HG03442 (cell line): ENCODE data around the gene DUSP5.
"Not testable (repeated sequence)": the region's sequence is repeated elsewhere in the genome, so short reads cannot be mapped to it uniquely, and the experiment has no call there.

Experiments
- ATAC-seq: cut with Tn5 transposase; IDR thresholded peaks from one replicate; pipeline ENCODE4 v1.9.1; 2021; ENCODE audit warnings: mild to moderate bottlenecking, moderate library complexity; ENCODE audit not compliant: unreplicated experiment

The DUSP5 gene, protein sequence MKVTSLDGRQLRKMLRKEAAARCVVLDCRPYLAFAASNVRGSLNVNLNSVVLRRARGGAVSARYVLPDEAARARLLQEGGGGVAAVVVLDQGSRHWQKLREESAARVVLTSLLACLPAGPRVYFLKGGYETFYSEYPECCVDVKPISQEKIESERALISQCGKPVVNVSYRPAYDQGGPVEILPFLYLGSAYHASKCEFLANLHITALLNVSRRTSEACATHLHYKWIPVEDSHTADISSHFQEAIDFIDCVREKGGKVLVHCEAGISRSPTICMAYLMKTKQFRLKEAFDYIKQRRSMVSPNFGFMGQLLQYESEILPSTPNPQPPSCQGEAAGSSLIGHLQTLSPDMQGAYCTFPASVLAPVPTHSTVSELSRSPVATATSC

DNA sequence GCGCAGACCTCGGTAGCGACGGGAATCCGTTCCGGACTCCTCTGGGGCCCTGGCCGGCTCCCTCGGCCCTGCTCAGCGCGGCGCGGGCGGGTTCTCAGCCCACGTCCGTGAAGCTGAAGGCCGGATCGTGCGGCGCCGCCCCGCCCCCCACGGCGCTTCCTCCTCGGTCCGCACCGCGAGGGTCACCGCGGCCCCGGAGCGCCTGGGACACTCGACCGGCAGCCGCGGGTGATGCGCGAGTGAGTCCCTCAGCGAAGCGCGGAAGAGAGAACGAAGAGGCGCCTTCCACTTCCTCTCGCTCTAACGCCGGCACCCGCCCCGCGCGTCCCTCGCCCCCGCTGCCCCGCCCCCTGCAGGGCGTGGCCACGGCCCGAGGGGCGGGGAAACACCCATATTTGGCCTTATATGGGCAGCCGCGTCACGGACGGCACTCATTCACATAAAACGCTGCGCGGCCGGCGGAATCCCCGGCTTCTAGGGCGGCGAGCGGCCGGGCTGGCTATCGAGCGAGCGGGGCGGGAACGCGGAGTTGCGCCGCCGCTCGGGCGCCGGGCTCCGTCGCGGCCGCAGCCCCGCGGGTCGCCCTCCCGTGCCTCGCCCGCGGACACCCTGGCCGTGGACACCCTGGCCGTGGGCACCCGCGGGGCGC, at the start of gene DUSP5:
Gene DUSP5, plus strand, starts transcription at position 470 of the 649 bp plus-strand sequence. CDS start 215 bp downstream, outside the sequence.
- peak; percentile 68 for ATAC-seq

DNA sequence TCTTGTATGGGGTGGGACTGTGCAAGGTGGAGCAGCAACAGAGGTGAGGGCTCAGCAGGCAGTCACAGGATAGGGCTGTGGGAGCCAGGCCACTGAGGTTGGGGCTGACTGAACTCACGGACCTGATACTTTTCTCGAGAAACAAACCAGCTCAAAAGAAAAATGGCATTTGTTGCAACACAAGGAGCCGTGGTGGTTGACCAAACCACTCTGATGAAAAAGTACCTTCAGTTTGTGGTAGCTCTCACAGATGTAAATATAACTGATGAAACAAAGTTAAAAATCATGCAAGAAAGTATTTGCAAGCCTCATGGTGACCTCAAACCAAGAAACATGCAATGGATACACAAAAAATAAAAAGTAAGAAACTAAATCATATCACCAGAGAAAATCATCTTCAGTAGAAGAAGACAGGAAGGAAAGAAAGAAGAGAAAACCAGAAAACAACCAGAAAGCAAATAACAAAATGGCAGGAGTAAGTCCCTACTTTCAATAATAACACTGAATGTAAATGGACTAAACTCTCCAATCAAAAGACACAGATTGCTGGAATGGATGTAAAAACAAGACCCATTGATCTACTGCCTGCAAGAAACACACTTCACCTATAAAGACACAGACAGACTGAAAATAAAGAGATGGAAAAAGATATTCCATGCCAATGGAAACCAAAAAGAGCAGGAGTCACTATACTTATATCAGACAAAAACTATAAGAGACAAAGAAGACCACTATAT, 48.9 kb upstream of the DUSP5 start:
- no peak for ATAC-seq

DNA sequence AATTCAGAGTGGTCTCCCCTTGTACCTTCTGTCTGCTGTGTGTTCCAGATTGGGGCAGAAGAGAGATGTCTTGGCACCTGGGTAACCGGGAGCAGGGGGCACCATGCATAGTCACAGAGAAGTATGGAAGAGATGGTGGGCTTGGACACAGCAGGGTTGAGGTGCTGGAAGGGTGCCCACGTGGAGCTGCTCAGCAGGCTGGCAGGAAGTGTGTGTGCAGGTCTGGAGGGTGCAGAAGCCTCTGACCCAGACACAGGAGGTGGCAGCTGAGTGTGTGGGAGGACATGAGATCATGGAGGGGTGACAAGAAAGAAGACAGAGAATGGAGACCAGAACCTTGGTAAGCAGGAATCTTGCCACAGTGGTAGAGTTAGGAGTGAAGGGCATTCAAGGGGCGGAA, 42.3 kb upstream of the DUSP5 start:
- ATAC-seq = peak; percentile 44

DNA sequence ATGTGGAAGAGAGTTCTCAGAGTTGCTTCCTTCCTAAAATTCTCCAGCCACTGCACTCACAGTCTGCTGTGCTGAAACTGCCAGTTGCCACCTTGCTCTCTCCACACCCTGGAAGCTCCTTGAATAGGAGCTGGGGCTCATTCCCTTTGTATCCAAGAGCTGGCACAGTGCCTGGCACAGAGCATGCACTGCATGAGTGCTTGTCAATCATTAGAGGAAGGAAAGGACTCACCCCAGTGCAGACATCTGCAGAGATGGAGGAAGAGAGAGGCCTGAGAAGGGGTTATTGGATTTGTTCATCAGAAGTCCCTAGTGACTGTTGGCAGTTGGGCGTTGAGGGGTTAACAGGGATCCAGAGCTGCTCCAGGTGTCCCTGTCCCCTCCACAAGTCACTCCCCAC, 41.7 kb upstream of the DUSP5 start:
- ATAC-seq = no peak

DNA sequence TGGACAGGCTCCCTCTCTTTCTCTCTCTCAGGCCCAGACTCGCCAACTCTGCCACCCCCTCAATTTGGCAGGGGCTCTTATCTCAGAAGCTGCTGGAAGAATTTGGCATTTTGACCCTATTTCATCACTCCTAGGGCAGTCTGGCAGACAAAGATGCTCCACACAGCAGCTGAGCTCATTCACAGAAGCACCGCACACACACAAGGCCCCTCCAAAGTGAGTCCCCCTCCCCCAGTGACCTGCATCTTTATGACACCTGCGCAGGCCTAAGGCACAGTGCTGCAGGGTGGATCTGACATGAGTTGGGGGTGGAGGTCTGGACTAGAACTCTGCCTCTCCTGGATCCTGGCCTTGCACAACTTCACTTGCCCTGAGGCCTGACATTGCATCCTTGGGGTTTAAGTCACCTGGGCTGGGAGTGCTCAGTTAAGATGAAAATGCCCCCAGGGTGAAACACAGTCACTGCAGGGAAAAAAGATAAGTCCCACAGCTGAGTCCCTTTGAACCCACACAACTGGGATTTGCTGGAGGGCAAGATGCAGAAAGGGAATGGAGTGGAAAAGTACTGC, 41.1 kb upstream of the DUSP5 start:
- no peak for ATAC-seq

DNA sequence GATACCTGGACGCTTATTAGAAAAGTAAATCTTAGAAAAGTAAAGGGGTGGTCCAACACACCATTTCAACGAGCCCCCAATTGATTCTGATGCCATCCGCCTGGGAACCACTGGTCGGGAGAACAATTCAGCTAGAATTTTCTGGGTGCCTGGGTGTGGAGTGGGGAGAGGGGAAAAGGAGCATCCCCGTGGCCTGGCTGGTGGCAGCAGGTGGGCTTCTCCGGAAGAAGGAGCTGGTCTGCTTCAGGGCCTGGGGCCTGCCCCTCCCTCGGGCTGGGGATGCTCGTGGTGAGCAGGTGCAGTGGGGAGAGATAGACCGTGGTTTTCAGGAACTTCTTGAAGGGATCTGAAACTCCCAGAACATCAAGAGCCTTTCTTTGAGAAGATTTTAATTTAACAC, 39.9 kb upstream of the DUSP5 start:
- ATAC-seq = no peak

DNA sequence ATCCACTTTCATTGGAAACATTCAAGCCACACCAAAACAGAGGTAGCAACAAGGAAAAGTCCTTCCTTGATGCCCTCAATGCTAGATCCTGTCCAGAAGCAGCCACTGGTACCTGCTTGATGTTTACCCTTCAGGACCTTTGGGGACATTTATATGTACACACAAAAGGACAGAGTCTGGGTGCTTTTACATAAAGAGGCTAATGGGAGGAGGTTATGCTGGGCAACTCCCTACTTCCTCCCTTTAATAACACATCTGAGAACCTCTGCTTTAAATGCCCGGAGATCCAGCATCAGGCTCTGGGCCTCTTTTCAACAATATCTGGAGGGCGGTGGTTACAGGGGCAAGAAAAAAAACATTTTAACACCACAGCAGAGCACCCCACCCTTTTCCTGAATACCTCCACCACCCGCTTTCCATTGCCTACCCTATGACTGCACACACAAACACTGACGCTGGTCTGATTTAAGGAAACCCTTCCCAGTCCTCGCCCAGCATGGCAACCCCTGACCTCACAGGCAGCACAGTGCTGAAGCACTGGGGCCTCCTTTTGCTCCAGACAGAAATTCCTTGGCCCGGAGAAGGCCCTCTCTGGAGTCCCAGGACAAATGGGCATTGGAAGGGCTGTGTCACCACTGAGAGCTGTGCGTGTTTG, 39.3 kb upstream of the DUSP5 start:
- ATAC-seq = no peak

DNA sequence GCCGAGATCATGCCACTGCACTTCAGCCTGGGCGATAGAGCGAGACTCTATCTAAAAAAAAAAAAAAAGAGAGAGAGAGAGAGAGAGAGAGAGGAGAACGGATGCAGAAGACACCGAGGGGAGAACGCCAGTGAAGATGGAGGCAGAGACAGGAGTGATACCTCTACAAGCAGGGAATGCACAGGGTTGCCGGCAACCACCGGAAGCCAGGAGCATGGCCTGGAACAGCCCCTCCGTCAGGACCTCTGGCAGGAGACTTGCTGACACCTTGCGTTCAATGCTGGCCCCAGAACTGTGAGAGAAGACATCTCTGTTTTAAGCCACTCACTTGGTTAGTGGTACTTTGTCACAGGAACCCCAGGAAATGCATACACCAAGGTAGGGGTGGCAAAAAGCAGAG, 38.1 kb upstream of the DUSP5 start:
- ATAC-seq = no peak

DNA sequence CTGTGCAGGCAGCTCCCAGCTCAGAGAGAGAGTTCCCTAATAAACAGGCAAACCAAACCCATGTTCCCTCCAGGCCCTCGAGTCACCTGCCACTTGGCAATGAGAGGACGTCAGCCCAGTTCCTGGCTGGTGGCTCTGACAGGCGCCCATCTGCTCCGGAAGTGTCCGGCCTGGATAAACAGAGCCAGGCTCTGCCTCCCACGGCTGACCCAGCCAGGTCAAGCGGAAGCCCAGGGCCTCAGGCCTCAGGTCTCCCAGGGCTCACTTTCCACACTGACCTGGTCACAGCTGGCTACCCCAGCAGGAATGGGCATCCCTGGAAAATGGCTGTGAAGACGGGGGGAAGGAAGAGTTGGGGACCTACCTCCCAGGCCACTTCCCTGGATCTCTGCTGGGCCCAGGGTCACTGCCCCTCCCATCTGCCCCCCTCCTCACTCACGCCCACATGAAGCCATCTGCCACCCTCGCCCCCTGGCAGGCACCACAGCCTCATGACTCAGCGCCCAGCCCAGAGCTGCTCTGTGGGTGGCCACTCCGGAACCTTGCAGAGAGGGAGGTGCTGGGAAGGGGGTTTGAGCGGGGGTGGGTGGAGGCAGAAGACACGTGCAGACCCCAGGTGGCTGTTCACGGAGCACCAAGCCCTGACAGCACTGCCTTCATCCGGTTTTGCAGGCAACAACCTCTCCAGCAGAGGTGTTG, 37.4 kb upstream of the DUSP5 start:
- ATAC-seq = no peak

DNA sequence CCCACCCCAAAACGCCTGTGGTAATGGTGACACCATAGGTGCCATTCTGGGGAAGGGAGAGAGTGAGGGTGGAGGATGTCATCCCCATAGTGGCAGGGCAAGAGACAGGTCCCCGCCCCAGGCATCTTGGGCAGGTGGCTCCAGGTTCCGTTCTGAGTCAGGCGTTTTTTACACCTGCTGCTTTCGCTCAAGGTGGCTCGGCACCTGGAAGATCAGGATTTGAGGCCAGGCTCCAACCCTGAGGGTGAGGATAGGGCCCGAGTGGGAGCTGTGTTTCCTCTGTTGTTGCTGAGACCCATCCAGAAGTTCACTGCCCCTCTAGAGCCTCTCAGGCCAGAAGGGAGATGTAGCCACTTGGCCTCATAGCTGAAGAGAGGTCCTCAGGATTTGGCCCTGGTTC, 36.6 kb upstream of the DUSP5 start:
- ATAC-seq = no peak

DNA sequence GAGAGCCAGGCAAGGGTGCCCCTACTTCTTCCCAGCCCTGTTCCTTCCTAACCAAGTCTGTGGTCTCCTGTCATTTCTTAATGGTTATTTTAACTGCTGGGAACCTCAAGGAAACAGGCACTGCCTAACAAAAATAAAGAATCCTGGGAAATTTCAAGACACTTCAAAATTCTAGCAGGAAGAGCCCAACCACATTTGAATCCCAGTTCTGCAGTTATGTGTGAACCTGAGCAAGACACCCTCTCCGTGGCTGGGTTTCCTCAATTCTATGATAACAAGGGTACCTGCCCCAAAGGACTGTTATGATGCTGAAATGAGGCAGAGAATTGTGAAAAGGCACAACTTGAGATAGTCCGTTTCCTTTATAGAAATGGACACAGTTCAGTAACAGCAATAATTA, 36.2 kb upstream of the DUSP5 start:
- no peak for ATAC-seq

DNA sequence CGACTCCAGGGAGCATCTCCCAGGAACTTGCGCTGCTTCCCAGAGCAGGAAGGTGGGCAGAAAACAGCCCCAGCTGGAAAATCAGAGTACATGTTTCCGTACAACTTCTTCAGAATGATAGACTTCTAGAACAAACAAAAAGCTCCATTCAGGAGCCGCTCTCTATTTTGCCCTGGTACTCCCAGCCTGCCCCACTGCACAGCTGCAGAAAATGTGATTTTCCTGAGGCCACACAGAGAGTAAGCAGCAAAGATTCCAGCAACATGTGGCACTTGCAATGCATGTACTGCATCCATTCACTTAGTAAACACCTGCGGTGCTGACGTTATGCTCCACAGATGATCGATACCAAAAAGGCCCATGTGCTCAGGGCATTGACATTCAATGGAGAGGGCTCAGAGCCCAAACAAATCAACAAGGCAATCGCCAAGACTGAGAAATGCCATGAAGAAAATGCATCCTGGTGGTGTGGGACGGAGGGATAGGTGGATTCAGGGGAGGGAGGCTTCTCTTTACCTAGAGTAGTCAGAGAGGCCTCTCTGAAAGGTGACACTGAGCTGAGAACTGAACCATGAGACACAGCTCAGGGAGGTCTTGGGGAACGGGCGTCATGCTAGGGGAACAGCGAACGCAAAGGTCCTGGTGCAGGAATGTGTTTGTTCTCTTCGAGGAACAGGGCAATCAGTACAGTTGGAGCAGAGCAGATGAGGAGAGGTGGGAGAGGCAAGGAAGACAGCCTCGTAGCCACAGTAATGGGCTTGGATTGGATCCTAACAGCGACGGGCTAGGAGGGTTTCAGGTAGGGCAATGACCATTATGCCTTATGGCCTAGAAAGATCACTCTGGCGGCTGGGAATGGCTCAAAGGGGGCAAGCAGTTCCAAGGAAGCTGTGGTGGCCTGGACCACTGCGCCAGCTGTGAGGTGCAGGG, 35.3 kb upstream of the DUSP5 start:
- ATAC-seq = no peak

DNA sequence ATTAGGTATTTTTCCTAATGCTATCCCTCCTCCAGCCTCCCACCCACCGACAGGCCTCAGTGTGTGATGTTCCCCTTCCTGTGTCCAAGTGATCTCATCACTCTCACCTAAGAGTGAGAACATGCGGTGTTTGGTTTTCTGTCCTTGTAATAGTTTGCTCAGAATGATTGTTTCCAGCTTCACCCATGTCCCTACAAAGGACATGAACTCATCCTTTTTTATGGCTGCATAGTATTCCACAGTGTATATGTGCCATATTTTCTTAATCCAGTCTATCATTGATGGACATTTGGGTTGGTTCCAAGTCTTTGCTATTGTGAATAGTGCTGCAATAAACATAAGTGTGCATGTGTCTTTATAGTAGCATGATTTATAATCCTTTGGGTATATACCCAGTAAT, 29.4 kb upstream of the DUSP5 start:
- ATAC-seq = not testable (repeated sequence)

DNA sequence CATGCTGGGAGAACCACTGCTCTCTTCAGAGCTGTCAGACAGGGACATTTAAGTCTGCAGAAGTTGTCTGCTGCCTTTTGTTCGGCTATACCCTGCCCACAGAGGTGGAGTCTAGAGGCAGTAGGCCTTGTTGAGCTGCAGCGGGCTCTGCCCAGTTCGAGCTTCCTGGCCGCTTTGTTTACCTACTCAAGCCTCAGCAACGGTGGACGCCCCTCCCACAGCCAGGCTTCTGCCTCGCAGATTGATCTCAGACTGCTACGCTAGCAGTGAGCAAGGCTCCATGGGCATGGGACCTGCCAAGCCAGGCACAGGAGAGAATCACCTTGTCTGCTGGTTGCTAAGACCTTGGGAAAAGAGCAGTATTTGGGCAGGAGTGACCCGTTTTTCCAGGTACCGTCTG, 27.2 kb upstream of the DUSP5 start:
- not testable (repeated sequence) for ATAC-seq

DNA sequence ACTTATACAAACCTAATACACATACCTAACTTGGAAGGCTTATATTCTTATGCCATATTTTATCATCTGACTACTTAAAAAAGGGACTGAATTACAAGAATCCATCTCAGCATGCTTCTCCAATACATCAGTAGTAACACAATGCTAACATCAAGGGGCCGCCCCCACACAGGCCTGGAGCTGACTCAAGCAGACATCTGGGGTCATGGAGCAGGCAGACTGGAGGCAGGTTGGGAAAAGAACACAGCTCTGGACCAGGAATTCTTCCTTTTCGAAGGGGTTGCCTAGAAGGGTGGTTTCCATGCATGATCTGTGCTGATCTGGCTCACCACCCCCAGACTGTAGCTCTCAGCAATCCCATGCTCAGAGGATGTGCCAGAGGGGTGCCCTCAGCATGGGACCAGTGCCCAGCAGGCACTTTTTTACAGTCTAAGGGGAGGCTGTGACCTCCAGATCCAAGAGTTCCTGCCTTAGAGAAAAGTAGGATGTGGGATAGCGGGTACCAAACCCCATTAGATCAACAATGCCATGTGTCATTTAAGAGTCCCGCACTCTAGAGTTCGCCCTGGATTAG, 26.1 kb upstream of the DUSP5 start:
- ATAC-seq = no peak

DNA sequence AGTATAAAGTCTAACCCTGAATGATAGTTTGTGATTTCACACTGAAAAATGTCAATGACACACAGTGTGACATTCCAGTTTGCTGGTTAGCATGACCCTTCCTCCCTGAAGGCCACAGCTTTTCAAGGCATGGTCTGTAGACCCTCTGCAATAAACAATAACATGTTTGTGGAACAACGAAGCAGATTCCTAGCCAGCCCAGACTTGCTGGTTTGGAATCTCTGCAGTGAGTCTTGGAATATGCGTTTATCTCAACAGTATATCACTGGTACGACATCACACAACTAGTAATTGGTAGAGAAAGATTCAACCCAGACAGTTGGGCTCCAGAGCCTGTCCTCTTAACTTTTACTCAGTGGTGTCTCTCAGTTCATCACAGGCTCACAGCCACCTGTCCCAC, 23.7 kb upstream of the DUSP5 start:
- no peak for ATAC-seq

DNA sequence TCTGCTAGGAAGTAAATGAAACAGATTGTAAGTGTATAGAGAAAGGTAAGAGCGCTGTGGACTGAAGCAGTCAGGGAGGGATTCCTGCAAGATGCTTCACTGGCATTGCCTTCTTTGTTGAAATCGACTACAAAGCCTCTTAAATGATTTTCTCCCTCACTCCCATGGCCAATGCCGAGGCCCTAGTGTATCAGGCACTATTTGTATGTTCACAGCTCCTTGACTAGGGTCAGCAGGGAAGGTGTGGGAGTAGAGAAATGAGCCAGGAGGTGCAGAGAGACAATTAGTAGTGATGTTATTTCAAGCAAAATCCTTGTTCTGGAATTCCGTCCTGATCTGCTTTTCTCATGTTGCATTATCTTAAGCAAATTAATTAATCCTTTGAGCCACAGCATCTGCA, 22.9 kb upstream of the DUSP5 start:
- no peak for ATAC-seq

DNA sequence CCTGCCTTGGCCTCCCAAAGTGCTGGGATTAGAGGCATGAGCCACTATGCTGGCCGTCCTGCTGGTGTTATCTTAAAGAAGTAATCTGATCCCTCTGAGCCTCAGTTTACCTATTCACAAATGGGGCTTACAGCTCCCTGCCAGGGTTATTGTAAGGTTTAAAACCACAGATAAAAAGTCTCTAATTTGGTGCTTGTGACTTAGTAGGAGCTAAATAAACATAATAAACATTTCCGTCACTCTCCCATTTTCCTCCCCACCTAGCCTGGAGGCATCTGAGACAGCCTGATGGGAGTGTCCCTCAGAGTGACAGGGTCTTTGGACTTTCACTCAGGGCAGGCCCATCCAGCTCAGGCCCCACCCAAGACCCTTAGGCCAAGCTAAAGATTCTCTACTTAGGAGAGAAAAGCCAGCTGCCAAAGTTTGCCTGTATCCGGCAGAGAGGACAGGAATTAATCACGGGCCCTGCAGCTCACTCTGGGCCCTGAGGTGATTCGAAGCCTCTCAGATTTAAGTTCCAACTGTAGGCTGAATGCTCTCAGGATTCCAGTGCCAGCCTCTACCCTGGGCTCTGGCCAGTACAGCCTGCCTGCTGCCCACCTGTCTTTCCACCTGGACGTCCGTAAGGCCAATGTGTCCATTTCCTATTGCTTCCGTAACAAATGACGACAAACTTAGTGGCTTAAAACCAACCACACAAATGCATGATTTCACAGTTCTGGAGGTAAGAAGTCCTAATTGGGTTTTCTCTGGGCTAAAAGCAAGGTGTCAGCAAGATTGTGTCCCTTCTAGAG, 21.8 kb upstream of the DUSP5 start:
- no peak for ATAC-seq
